WTC11 (cell line): Measurements from ENCODE around the gene TPGS1. TPM values are rescaled to one million over a fixed set of nuclear protein-coding genes. Genes with fewer than 3 reads are reported as not detected.

Source experiments
- ATAC-seq: fragments of 200-7000 bp; cut with Tn5 transposase; 2 replicates; pipeline ENCODE4 v1.10.0; 2021; ENCODE audit warnings: mild to moderate bottlenecking, moderate library complexity
- CTCF ChIA-PET: fragments of 300-600 bp; sonication (Branson Sonifier 250); formaldehyde crosslinking; loops from one replicate; lab custom pipeline; 2021; ENCODE audit warnings: antibody characterized with exemption; lab: Charles Lee
- POLR2A ChIA-PET: fragments of 350-600 bp; sonication (Branson Sonifier 250); formaldehyde crosslinking; loops from one replicate; lab custom pipeline; 2021; ENCODE audit warnings: antibody characterized with exemption; lab: Charles Lee
- DNase-seq: peaks from one replicate; pipeline ENCODE4 v3.0.0; 2021; ENCODE audit warnings: low spot score
- H3K27ac Mint-ChIP-seq: 2 replicates; pipeline ENCODE4 v1.8.0; 2021; ENCODE audit warnings: mixed read lengths
- H3K27me3 Mint-ChIP-seq: 2 replicates; pipeline ENCODE4 v1.8.0; 2021; ENCODE audit warnings: low read depth, mild to moderate bottlenecking, moderate library complexity, mixed read lengths
- H3K36me3 Mint-ChIP-seq: 2 replicates; pipeline ENCODE4 v1.8.0; 2021; ENCODE audit warnings: mixed read lengths
- H3K4me1 Mint-ChIP-seq: 2 replicates; pipeline ENCODE4 v1.8.0; 2022; ENCODE audit warnings: mixed read lengths
- H3K4me3 Mint-ChIP-seq: 2 replicates; pipeline ENCODE4 v1.8.0; 2021; ENCODE audit warnings: mild to moderate bottlenecking, moderate library complexity, mixed read lengths
- H3K9me3 Mint-ChIP-seq: 2 replicates; pipeline ENCODE4 v1.8.0; 2021; ENCODE audit warnings: mixed read lengths
- FOXK1 ChIP-seq: sonication (generic); formaldehyde crosslinking; IDR thresholded peaks from 2 replicates; pipeline ENCODE4 v1.8.0; 2022; ENCODE audit warnings: mild to moderate bottlenecking, moderate library complexity, missing genetic modification reagents
- FOXP4 ChIP-seq: sonication (generic); formaldehyde crosslinking; IDR thresholded peaks from 2 replicates; pipeline ENCODE4 v1.8.0; 2022; ENCODE audit warnings: mild to moderate bottlenecking, missing genetic modification reagents
- GRHL2 ChIP-seq: fragments of 250-450 bp; sonication (Bioruptor Pico); IDR thresholded peaks from 2 replicates; pipeline ENCODE4 v1.8.0; 2022; ENCODE audit warnings: mild to moderate bottlenecking, moderate library complexity; ENCODE audit not compliant: insufficient replicate concordance, severe bottlenecking
- HMGXB4 ChIP-seq: sonication (generic); formaldehyde crosslinking; IDR thresholded peaks from 2 replicates; pipeline ENCODE4 v1.8.1; 2023; ENCODE audit warnings: mild to moderate bottlenecking, moderate library complexity, missing genetic modification reagents
- KAT7 ChIP-seq: sonication (generic); formaldehyde crosslinking; IDR thresholded peaks from 2 replicates; pipeline ENCODE4 v1.8.1; 2023; ENCODE audit warnings: missing genetic modification reagents, mild to moderate bottlenecking, borderline replicate concordance
- PREB ChIP-seq: sonication (generic); formaldehyde crosslinking; IDR thresholded peaks from 2 replicates; pipeline ENCODE4 v1.8.1; 2022; ENCODE audit warnings: mild to moderate bottlenecking, missing genetic modification reagents, moderate library complexity, borderline replicate concordance
- TCF7 ChIP-seq: sonication (generic); formaldehyde crosslinking; IDR thresholded peaks from 2 replicates; pipeline ENCODE4 v1.8.0; 2022; ENCODE audit warnings: mild to moderate bottlenecking, low read depth, missing genetic modification reagents, moderate library complexity
- ZNF416 ChIP-seq: fragments of 250-450 bp; sonication (Bioruptor Pico); IDR thresholded peaks from 2 replicates; pipeline ENCODE4 v1.9.0; 2021; ENCODE audit warnings: mild to moderate bottlenecking, inconsistent platforms
- total RNA-seq: library from RNA; stranded (reverse); gene quantifications from 3 replicates; pipeline ENCODE4 v1.2.3, GENCODE V29; 2021
- TF ChIP-seq, protein P1 (sequence below): fragments of 250-450 bp; sonication (Bioruptor Pico); IDR thresholded peaks from 2 replicates; pipeline ENCODE4 v2.1.2; 2022; ENCODE audit warnings: mild to moderate bottlenecking, moderate library complexity
- TF ChIP-seq, protein P2 (sequence below): sonication (generic); formaldehyde crosslinking; IDR thresholded peaks from 2 replicates; pipeline ENCODE4 v1.8.1; 2022; ENCODE audit warnings: low read depth, missing genetic modification reagents, borderline replicate concordance
- TF ChIP-seq, protein P3 (sequence below): sonication (generic); formaldehyde crosslinking; IDR thresholded peaks from 2 replicates; pipeline ENCODE4 v1.8.1; 2023; ENCODE audit warnings: mild to moderate bottlenecking, missing genetic modification reagents, moderate library complexity

Gene TPGS1
- total RNA-seq, 1 experiment from 2014 or later: 18.8 TPM

DNA sequence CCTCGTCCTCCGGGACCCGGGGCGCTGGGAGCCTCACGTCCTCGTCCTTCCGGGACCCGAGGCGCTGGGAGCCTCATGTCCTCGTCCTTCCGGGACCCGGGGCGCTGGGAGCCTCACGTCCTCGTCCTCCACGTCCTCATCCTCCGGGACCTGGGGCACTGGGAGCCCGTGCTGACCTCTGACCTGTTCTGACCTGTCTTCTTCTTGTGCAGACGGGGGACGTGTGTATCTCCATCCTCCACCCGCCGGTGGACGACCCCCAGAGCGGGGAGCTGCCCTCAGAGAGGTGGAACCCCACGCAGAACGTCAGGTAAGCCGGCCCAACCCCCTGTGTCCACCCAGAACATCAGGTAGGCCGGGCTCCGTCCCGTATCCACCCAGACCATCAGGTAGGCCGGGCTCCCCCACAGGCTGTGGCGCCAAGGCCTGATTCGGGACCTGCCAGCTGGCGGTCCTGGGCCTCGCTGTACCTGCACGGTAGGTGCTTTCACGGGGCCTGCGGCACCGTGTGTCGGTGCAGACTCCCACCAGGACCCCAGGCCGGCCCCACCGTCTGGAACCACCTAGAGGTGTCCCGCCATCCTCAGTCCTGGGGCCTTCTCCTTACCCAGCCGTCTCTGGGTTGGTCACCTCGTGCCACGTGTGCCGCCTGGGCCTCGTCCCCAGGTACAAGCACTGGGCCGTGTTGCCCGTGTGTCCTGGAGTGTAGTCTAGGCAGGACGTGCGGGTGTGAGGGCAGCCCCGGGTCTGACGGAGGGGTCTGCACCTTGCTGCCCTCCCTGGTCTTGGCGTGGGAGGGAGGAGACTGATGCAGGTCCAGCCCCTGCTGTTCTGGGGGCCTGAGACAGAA lies 29.0 kb downstream of the TPGS1 start (continued):
- no peak for TF ChIP-seq HMGXB4 (CRISPR knock-in tag)
- TF ChIP-seq, protein P1, sequence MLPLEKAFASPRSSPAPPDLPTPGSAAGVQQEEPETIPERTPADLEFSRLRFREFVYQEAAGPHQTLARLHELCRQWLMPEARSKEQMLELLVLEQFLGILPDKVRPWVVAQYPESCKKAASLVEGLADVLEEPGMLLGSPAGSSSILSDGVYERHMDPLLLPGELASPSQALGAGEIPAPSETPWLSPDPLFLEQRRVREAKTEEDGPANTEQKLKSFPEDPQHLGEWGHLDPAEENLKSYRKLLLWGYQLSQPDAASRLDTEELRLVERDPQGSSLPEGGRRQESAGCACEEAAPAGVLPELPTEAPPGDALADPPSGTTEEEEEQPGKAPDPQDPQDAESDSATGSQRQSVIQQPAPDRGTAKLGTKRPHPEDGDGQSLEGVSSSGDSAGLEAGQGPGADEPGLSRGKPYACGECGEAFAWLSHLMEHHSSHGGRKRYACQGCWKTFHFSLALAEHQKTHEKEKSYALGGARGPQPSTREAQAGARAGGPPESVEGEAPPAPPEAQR (CRISPR knock-in tag): no peak

- Mint-ChIP-seq H3K4me1 (peaks cover 8% of the 10 kb centered on the region), H3K27ac (no peak overlapping the region), H3K4me3 (no peak overlapping the region), H3K36me3 (peaks cover 11% of the 10 kb centered on the region), H3K27me3 (no peaks in the 10 kb centered on the region), H3K9me3 (no peaks in the 10 kb centered on the region)
- ATAC-seq (no peak), DNase-seq (no peak)
- POLR2A ChIA-PET: no interaction called here
- CTCF ChIA-PET: no interaction called here
- TF ChIP-seq FOXP4 (CRISPR knock-in tag) (no peak), GRHL2 (CRISPR knock-in tag) (no peak)
Measured at GRCh38 chr19:536881-537404, 29.6 kb downstream of the TPGS1 start.

GRCh38 chr19:538641-539428 lies 31.5 kb downstream of the TPGS1 start:
- no peak for TF ChIP-seq FOXK1 (CRISPR knock-in tag)
- TF ChIP-seq, protein P2, sequence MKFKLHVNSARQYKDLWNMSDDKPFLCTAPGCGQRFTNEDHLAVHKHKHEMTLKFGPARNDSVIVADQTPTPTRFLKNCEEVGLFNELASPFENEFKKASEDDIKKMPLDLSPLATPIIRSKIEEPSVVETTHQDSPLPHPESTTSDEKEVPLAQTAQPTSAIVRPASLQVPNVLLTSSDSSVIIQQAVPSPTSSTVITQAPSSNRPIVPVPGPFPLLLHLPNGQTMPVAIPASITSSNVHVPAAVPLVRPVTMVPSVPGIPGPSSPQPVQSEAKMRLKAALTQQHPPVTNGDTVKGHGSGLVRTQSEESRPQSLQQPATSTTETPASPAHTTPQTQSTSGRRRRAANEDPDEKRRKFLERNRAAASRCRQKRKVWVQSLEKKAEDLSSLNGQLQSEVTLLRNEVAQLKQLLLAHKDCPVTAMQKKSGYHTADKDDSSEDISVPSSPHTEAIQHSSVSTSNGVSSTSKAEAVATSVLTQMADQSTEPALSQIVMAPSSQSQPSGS (CRISPR knock-in tag): no peak
- TF ChIP-seq, protein P3, sequence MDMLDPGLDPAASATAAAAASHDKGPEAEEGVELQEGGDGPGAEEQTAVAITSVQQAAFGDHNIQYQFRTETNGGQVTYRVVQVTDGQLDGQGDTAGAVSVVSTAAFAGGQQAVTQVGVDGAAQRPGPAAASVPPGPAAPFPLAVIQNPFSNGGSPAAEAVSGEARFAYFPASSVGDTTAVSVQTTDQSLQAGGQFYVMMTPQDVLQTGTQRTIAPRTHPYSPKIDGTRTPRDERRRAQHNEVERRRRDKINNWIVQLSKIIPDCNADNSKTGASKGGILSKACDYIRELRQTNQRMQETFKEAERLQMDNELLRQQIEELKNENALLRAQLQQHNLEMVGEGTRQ: no peak
- no peak for TF ChIP-seq PREB (CRISPR knock-in tag)
- TF ChIP-seq TCF7 (CRISPR knock-in tag): no peak
- no peak for TF ChIP-seq KAT7 (CRISPR knock-in tag)
- TF ChIP-seq ZNF416 (CRISPR knock-in tag): no peak
- Mint-ChIP-seq H3K27me3 (no peaks in the 10 kb centered on the region), H3K4me3 (no peak overlapping the region), H3K27ac (no peak overlapping the region), H3K36me3 (peaks cover 11% of the 10 kb centered on the region), H3K4me1 (peaks cover 7% of the 10 kb centered on the region), H3K9me3 (no peaks in the 10 kb centered on the region)
- ChIA-PET CTCF (no interaction called here), POLR2A (no interaction called here)
- ATAC-seq: no peak
- DNase-seq: no peak
